IPS-11a (cell line): ENCODE data around the gene AFAP1.

Experiments
- H3K4me3 ChIP-seq: one replicate; pipeline ENCODE4 v1.5.1; 2013; ENCODE audit warnings: low read depth, low read length, control low read depth

AFAP1 gene

DNA sequence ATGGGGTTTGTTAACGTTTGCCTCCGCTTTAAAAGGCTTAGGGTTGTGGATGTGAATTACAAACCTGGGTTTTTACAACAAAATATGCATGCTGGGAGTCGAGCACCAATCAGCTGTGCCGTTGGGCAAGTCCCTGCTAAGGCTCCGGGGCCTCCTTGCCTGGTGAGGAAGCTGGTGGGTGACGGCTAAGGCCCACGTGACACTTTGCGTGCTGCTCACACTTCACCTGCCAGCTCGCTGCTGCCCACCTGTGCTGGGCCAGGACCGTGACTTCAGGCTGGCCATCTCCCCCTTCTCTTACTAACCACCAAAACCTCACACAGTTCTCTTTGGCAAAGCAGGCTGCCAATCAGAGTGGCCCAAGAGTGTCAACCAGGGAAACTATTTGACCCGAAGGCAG lies 178.3 kb downstream of the AFAP1 start:
- no peak overlapping the region for H3K4me3 ChIP-seq

DNA sequence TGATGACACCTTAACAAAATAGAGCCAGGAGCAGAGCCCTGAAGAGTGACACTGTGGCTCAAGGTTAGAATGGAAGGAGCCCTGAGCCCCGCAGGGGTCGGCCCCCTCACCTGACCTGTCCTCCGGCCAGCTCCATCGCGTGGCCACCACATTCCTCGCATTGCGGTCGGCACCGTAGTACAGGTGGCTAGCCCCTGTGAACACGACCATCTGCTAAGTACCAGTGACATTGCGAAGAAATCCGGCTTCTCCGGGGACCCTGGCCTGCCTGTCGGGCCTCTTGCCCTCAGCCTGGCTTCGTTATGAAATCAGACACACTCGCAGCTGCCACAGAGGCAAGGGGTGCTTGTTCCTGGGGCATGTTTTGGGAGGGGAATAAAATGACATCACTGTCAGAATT lies 179.0 kb downstream of the AFAP1 start:
- H3K4me3 ChIP-seq = no peak overlapping the region

DNA sequence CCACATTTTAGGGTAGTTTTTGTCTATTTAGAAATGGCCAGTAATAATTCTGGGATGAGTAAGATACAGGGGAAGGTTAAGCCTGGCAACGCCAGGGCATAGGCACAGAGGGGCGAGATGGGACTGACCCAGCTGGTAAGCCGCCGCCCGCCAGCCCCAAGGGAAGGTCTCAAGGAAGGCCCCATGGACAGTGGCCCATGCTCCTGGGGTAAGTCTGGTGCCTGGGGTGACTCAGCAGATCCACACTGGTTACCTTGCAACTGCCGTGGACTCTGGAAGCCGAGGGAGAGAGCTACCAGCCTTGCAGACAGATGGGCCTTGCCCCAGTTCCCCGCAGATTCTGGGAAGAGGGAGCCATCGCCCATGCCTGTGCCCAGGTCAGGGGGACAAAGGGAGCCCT lies 179.4 kb downstream of the AFAP1 start:
- H3K4me3 ChIP-seq = no peak overlapping the region

DNA sequence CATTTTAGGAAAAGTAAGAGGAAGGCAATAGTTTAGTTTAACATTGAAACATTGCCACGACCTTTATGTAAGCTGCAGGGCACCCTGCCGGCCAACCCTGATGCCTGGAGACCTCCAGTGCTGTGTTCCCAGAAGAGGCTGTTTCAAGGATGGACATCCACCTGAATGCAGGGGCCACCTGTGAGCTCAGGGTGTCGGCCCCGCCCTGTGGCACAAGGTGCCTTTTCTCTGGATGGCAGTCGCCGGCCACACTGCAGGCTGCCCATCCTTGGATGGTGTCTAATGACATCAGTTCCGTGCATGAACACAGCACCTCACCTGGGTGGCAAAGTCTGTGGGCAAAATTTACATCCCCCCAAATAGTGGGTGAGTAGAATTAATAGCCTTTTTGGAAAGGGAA lies 180.0 kb downstream of the AFAP1 start:
- H3K4me3 ChIP-seq = no peak overlapping the region

GRCh38 chr4:7759216-7759615 lies 180.4 kb downstream of the AFAP1 start:
- no peak overlapping the region for H3K4me3 ChIP-seq

DNA sequence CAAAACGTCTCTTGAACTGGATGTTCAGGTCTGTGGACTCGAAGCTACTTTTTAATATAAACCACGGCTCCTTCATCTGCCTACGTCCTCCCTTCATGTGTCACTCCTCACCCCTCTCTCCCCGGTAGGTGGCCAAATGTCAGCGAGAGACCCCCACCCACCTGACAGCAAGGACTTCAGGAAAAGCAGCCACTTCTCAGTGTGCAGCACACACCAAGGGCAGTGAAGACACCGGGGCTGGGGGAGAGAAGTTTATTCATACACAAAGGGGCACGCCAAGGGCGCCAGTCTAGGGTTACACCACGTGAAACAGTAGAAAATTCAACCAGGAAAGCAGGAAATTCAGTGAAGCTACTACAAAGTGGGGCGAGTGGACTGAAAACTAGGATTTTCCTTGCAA lies 181.2 kb downstream of the AFAP1 start:
- H3K4me3 ChIP-seq = no peak overlapping the region

GRCh38 chr4:7757501-7758471 lies 181.9 kb downstream of the AFAP1 start:
- H3K4me3 ChIP-seq = no peak overlapping the region

- no peak overlapping the region for H3K4me3 ChIP-seq
Measured at GRCh38 chr4:7756561-7757355, 182.9 kb downstream of the AFAP1 start.

- no peak overlapping the region for H3K4me3 ChIP-seq
Measured at GRCh38 chr4:7756071-7756470, 183.6 kb downstream of the AFAP1 start.

- no peak overlapping the region for H3K4me3 ChIP-seq
Measured at GRCh38 chr4:7755561-7755960, 184.1 kb downstream of the AFAP1 start.

GRCh38 chr4:7754565-7755262 lies 184.9 kb downstream of the AFAP1 start:
- H3K4me3 ChIP-seq = no peak overlapping the region

GRCh38 chr4:7753931-7754465 lies 185.7 kb downstream of the AFAP1 start:
- H3K4me3 ChIP-seq = no peak overlapping the region

GRCh38 chr4:7753271-7753670 lies 186.4 kb downstream of the AFAP1 start:
- H3K4me3 ChIP-seq = no peak overlapping the region

- no peak overlapping the region for H3K4me3 ChIP-seq
Measured at GRCh38 chr4:7752649-7753048, 187.0 kb downstream of the AFAP1 start.

DNA sequence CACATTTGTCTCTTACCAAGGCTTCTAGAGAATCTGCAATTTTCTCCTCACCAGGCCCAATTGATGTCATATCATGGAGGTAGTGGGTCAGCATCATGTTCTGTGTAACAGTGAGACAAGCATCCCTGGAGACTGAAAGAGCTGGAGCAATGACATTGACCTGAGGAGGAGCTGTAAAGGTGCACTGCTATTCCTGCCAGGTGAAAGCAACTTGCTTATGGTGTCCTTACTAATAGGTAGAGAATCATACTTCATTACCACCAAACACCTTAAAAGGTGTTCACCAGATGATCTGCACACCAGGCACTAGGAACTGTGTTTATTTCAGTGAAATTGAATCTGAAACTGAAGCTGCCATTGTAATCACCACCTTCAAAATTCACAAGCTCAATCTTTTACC lies 188.7 kb downstream of the AFAP1 start:
- no peak overlapping the region for H3K4me3 ChIP-seq

- H3K4me3 ChIP-seq = no peak overlapping the region
Measured at GRCh38 chr4:7750523-7750922, 189.1 kb downstream of the AFAP1 start.

GRCh38 chr4:7747566-7747965 lies 192.1 kb downstream of the AFAP1 start:
- no peak overlapping the region for H3K4me3 ChIP-seq

GRCh38 chr4:7747062-7747385 lies 192.6 kb downstream of the AFAP1 start:
- no peak overlapping the region for H3K4me3 ChIP-seq

DNA sequence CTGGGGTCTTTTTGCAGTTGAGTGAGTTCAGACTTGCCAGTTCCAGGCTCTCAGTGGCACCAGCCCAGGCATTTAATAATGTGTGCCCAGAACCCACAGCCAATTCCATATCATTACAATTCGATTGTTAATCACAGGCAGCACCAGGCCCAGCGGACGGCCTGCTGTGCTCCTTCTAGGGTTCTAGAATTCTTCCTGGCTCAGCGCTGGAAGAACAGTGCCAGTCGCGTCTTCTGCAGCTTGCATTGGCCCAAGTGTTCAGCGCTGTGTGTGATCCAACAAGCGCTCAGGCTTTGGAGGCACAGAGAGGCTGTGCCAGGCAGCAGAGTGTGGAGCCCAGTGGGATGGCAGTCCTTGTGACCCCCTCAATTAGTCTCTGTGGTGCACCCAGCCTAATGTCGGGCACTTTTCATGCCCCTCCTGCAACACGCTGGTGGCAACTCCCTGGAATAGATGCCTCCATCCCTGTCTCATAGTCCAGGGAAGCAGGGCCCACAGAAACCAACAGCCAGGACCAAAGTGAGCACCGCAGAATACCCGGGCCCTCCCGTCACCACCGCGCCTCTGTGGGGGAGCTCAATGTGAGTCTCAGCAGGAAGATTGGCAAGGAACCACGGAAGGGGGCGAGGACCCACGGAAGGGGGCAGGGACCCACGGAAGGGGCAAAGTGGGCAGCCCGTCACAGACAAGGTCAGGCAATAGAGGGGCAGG lies 193.2 kb downstream of the AFAP1 start:
- no peak overlapping the region for H3K4me3 ChIP-seq

DNA sequence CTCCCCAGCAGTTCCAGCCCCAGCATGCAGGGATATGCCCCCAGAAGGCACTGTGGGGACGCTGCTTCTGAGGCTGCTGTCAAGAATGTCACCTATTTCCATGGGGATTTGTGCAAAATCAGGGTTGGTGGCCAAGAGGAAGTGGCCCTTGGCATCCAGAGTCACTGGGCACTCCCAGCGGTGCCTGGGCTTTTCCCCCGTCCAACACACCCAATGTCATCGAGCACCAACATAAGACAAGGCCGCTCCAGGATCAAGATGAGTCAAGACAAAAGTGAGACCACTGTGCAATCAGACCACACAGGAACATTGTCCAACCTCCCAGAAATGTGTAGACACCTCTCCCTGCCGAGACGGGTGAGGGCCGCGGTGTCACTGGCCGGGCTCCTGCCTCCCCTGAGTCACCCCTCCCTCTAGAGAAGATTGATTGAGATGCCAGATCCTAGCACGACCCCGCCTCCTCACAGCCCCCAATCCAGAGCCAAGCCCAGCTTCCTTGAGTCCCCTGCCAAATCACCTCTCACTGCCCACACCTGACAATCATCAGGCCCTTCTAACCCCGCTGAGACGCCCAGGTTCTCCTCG lies 194.3 kb downstream of the AFAP1 start:
- no peak overlapping the region for H3K4me3 ChIP-seq
